Astrocyte of the cerebellum (primary cell): ENCODE measurements around the gene PKP1.

Experiments
- DNase-seq: peaks from one replicate; pipeline ENCODE4 v3.0.0-alpha.2; 2011; ENCODE audit warnings: low read depth
- H3K4me3 ChIP-seq: 2 replicates; pipeline ENCODE4 v1.5.1; 2011; ENCODE audit warnings: mild to moderate bottlenecking, low read depth, low read length, moderate library complexity
- in situ Hi-C: cut with HindIII; loops from 2 replicates; pipeline ENCODE4 v1.10.0; 2017; ENCODE audit warnings: low sequenced_read_pairs
- TF ChIP-seq, protein P1 (sequence below): IDR thresholded peaks from 2 replicates; pipeline ENCODE4 v1.5.1; 2012; ENCODE audit warnings: low read length, low read depth, moderate library complexity, mild to moderate bottlenecking; ENCODE audit errors: missing control alignments

Gene PKP1

GRCh38 chr1:201324306-201324705 lies 41.0 kb downstream of the PKP1 start:
- in situ Hi-C loops: no loop called here
- TF ChIP-seq, protein P1, sequence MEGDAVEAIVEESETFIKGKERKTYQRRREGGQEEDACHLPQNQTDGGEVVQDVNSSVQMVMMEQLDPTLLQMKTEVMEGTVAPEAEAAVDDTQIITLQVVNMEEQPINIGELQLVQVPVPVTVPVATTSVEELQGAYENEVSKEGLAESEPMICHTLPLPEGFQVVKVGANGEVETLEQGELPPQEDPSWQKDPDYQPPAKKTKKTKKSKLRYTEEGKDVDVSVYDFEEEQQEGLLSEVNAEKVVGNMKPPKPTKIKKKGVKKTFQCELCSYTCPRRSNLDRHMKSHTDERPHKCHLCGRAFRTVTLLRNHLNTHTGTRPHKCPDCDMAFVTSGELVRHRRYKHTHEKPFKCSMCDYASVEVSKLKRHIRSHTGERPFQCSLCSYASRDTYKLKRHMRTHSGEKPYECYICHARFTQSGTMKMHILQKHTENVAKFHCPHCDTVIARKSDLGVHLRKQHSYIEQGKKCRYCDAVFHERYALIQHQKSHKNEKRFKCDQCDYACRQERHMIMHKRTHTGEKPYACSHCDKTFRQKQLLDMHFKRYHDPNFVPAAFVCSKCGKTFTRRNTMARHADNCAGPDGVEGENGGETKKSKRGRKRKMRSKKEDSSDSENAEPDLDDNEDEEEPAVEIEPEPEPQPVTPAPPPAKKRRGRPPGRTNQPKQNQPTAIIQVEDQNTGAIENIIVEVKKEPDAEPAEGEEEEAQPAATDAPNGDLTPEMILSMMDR: no peak
- no peak for DNase-seq
- no peak overlapping the region for H3K4me3 ChIP-seq

DNA sequence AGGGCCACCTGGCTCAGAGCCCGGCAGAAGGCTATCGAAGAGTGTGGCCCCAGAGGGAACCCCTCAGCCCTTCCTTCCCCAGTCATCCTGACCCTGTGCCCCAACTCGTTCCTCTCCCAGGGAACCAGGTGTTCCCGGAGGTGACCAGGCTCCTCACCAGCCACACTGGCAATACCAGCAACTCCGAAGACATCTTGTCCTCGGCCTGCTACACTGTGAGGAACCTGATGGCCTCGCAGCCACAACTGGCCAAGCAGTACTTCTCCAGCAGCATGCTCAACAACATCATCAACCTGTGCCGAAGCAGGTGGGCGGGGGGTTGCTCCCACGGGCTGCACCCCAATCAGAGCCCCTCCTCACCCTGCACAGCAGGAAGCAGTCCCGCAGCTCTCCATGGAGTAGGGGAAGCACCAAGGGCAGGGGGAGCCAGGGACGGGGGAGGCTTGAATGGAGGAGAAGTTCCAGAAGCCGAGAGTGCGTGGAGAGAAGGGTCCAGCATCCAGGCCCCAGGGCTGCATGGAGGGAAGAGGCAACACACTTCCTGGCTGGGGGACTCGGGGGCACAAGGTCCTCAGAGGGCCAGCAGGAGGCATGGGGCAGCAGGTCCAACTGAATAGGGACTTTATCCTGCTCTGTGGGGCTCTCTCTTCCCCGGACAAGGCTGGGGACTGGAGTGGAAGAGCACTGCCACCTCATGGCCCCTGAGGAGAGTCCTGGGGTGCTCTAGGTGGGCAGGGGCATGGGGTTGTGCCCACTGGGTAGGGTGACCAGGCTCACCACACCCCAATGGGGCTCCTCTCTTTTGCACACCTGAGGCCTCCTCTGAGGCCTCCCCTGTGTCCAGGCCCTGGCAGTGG lies 41.7 kb downstream of the PKP1 start:
- TF ChIP-seq, protein P1: no peak
- H3K4me3 ChIP-seq: no peak overlapping the region
- in situ Hi-C loops: no loop called here
- no peak for DNase-seq

- in situ Hi-C loops: no loop called here
- TF ChIP-seq, protein P1: no peak
- no peak for DNase-seq
- H3K4me3 ChIP-seq: no peak overlapping the region
Observed at GRCh38 chr1:201325678-201326060, 42.4 kb downstream of the PKP1 start.

DNA sequence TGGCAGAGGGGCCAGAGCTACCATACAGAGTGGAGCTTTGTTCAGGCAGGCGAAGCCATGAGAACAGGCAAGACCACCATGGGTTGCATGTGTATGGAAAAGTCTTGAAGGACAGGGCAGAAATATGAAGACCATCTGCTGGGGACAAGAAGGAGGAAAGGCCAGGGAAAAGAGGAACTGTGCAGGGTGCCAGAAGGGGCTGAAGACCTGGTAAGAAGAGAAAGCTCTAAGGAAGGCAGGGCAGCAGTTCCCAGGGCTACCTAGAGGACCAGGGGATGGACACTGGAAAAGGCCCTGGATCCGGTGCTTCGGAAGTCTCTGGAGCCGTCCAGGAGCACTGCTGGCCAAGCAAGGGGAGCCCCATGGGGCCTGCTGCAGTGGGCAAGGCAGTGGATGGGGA lies 43.4 kb downstream of the PKP1 start:
- in situ Hi-C loops: no loop called here
- H3K4me3 ChIP-seq: no peak overlapping the region
- TF ChIP-seq, protein P1: no peak
- no peak for DNase-seq

DNA sequence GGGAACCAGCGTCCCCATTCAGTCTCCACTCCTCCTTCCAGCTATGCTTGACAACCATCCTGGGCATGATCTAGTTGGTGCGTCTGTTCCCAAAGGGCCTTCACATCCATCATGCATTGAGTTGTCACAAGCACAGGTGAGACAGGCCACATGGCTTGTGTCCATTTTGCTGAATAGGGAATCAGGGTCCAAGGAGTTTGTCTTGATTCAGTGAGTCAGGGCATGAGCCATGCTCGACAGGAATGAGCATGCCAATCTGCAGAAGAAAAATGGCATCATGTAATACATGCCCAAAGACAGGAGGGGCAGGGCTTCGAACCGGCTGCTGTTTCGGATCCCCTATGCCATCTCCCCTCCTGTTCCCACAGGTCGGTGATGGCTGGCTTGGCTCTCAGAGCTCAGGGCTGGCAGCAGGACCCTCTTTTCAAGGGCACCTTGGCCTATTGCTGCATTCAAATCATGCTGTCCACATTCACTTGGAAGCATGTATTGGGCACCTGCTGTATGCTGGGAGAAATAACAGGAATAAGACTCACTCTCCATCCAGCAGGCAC lies 44.5 kb downstream of the PKP1 start:
- in situ Hi-C loops: no loop called here
- H3K4me3 ChIP-seq: no peak overlapping the region
- TF ChIP-seq, protein P1: no peak
- no peak for DNase-seq

GRCh38 chr1:201328576-201328975 lies 45.3 kb downstream of the PKP1 start:
- no peak for DNase-seq
- H3K4me3 ChIP-seq: no peak overlapping the region
- TF ChIP-seq, protein P1: no peak
- in situ Hi-C loops: no loop called here
